KMS-11 (cell line): ENCODE results near the gene ITGA11.

Source experiments
- H2AFZ ChIP-seq: fragments of 200-600 bp; sonication (generic); 2 replicates; pipeline ENCODE4 v1.6.1; 2016; ENCODE audit warnings: antibody characterized with exemption, mixed run types, low read depth
- H3K27ac ChIP-seq: fragments of 200-600 bp; sonication (generic); 2 replicates; pipeline ENCODE4 v1.6.1; 2016; ENCODE audit warnings: mild to moderate bottlenecking, mixed run types
- H3K27me3 ChIP-seq: fragments of 200-600 bp; sonication (generic); 2 replicates; pipeline ENCODE4 v1.6.1; 2017; ENCODE audit warnings: mild to moderate bottlenecking, low read depth, mixed run types, moderate library complexity; ENCODE audit not compliant: insufficient read depth
- H3K36me3 ChIP-seq: fragments of 200-600 bp; sonication (generic); 2 replicates; pipeline ENCODE4 v1.6.1; 2017; ENCODE audit warnings: mild to moderate bottlenecking, mixed run types; ENCODE audit not compliant: insufficient read depth
- H3K4me1 ChIP-seq: fragments of 200-600 bp; sonication (generic); 2 replicates; pipeline ENCODE4 v1.6.1; 2016; ENCODE audit warnings: mild to moderate bottlenecking, low read depth, mixed run types; ENCODE audit not compliant: poor library complexity, severe bottlenecking
- H3K4me2 ChIP-seq: fragments of 200-600 bp; sonication (generic); 2 replicates; pipeline ENCODE4 v1.7.0; 2016; ENCODE audit warnings: mild to moderate bottlenecking, mixed run types
- H3K4me3 ChIP-seq: fragments of 200-600 bp; sonication (generic); IDR thresholded peaks from 2 replicates; pipeline ENCODE4 v1.6.1; 2017; ENCODE audit warnings: low read depth, low read length, mixed read lengths; ENCODE audit not compliant: insufficient read depth
- H3K79me2 ChIP-seq: fragments of 200-600 bp; sonication (generic); 2 replicates; pipeline ENCODE4 v1.6.1; 2016; ENCODE audit warnings: low read depth, mixed run types; ENCODE audit not compliant: insufficient read depth
- H3K9ac ChIP-seq: fragments of 200-600 bp; sonication (generic); 2 replicates; pipeline ENCODE4 v1.6.1; 2016; ENCODE audit warnings: mild to moderate bottlenecking, mixed run types
- H4K20me1 ChIP-seq: fragments of 200-600 bp; sonication (generic); 2 replicates; pipeline ENCODE4 v1.6.1; 2016; ENCODE audit warnings: mild to moderate bottlenecking, mixed run types; ENCODE audit not compliant: insufficient read depth
- TF ChIP-seq, protein P1 (sequence below): fragments of 200-600 bp; sonication (generic); conservative IDR thresholded peaks from 2 replicates; pipeline ENCODE4 v1.6.1; 2017; ENCODE audit warnings: low read depth, mild to moderate bottlenecking, antibody characterized with exemption, low read length, moderate library complexity, mixed read lengths

Gene ITGA11

DNA sequence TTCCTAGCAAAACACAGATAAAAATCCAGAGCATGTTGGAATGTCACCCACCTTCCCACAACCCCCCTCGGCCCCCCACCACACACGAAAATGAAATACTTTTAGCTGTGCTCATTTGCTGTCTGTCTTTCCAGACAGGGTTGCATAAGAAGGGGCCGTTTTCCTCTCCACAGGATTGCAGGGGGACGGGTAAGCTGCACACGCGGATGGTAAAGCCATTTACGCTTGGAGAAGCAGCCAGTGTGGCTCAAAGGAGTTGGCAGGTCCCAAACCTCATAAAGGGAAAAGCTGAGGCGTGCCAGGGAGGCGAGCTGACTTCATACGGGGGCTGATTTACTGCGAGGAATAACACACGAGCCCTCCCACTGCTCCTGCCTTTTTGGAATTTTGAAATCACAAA, 47.4 kb upstream of the ITGA11 start:
- TF ChIP-seq, protein P1, sequence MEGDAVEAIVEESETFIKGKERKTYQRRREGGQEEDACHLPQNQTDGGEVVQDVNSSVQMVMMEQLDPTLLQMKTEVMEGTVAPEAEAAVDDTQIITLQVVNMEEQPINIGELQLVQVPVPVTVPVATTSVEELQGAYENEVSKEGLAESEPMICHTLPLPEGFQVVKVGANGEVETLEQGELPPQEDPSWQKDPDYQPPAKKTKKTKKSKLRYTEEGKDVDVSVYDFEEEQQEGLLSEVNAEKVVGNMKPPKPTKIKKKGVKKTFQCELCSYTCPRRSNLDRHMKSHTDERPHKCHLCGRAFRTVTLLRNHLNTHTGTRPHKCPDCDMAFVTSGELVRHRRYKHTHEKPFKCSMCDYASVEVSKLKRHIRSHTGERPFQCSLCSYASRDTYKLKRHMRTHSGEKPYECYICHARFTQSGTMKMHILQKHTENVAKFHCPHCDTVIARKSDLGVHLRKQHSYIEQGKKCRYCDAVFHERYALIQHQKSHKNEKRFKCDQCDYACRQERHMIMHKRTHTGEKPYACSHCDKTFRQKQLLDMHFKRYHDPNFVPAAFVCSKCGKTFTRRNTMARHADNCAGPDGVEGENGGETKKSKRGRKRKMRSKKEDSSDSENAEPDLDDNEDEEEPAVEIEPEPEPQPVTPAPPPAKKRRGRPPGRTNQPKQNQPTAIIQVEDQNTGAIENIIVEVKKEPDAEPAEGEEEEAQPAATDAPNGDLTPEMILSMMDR = no peak

GRCh38 chr15:68478853-68479252, 46.9 kb upstream of the ITGA11 start:
- no peak overlapping the region for H3K27ac ChIP-seq
- no peaks in the 10 kb centered on the region for H4K20me1 ChIP-seq
- no peak overlapping the region for H2AFZ ChIP-seq
- no peak overlapping the region for H3K4me2 ChIP-seq
- H3K79me2 ChIP-seq = no peaks in the 10 kb centered on the region
- no peaks in the 10 kb centered on the region for H3K4me1 ChIP-seq
- no peak overlapping the region for H3K4me3 ChIP-seq
- H3K27me3 ChIP-seq = no peaks in the 10 kb centered on the region
- TF ChIP-seq, protein P1 = no peak
- H3K9ac ChIP-seq = no peak overlapping the region
- H3K36me3 ChIP-seq = no peaks in the 10 kb centered on the region

More for the DNA sequence above, 47.4 kb upstream of the ITGA11 start:
- Histone ChIP-seq H3K4me1 (no peaks in the 10 kb centered on the region), H3K79me2 (no peaks in the 10 kb centered on the region), H4K20me1 (no peaks in the 10 kb centered on the region), H3K9ac (no peak overlapping the region), H3K36me3 (no peaks in the 10 kb centered on the region), H3K4me2 (no peak overlapping the region), H3K4me3 (no peak overlapping the region), H2AFZ (no peak overlapping the region), H3K27me3 (no peaks in the 10 kb centered on the region), H3K27ac (no peak overlapping the region)

GRCh38 chr15:68475449-68475848, 43.5 kb upstream of the ITGA11 start:
- Histone ChIP-seq H3K36me3 (no peaks in the 10 kb centered on the region), H3K4me1 (no peaks in the 10 kb centered on the region), H3K27ac (no peak overlapping the region), H3K9ac (no peak overlapping the region), H2AFZ (no peak overlapping the region), H3K4me2 (no peak overlapping the region), H3K4me3 (no peak overlapping the region), H4K20me1 (no peaks in the 10 kb centered on the region), H3K79me2 (no peaks in the 10 kb centered on the region), H3K27me3 (no peaks in the 10 kb centered on the region)
- TF ChIP-seq, protein P1 = no peak

GRCh38 chr15:68471541-68471940, 39.6 kb upstream of the ITGA11 start:
- H4K20me1 ChIP-seq = no peaks in the 10 kb centered on the region
- no peaks in the 10 kb centered on the region for H3K36me3 ChIP-seq
- H3K79me2 ChIP-seq = no peaks in the 10 kb centered on the region
- no peak overlapping the region for H3K27ac ChIP-seq
- no peak overlapping the region for H3K9ac ChIP-seq
- H3K4me1 ChIP-seq = no peaks in the 10 kb centered on the region
- no peak overlapping the region for H3K4me2 ChIP-seq
- H3K4me3 ChIP-seq = no peak overlapping the region
- H2AFZ ChIP-seq = no peak overlapping the region
- TF ChIP-seq, protein P1 = no peak
- H3K27me3 ChIP-seq = no peaks in the 10 kb centered on the region

GRCh38 chr15:68470976-68471375, 39.0 kb upstream of the ITGA11 start:
- H3K27ac ChIP-seq = no peak overlapping the region
- no peak overlapping the region for H3K4me3 ChIP-seq
- H2AFZ ChIP-seq = no peak overlapping the region
- no peak overlapping the region for H3K4me2 ChIP-seq
- no peaks in the 10 kb centered on the region for H3K4me1 ChIP-seq
- H4K20me1 ChIP-seq = no peaks in the 10 kb centered on the region
- H3K27me3 ChIP-seq = no peaks in the 10 kb centered on the region
- H3K36me3 ChIP-seq = no peaks in the 10 kb centered on the region
- TF ChIP-seq, protein P1 = no peak
- H3K79me2 ChIP-seq = no peaks in the 10 kb centered on the region
- no peak overlapping the region for H3K9ac ChIP-seq
